Stimulated activated CD4-positive, alpha-beta T cell treated with anti-CD3 and anti-CD28 coated beads, Interleukin-1b, Interleukin-23, amount 100 ng/mL, for 4 hours (primary cell): ENCODE measurements around the gene NT5DC2.

Source experiments
- DNase-seq, 2 donors: peaks; one replicate each; pipeline ENCODE4 v3.0.0-alpha.2; 2020; ENCODE audit warnings: low read depth in 2 of 2

The NT5DC2 gene

DNA sequence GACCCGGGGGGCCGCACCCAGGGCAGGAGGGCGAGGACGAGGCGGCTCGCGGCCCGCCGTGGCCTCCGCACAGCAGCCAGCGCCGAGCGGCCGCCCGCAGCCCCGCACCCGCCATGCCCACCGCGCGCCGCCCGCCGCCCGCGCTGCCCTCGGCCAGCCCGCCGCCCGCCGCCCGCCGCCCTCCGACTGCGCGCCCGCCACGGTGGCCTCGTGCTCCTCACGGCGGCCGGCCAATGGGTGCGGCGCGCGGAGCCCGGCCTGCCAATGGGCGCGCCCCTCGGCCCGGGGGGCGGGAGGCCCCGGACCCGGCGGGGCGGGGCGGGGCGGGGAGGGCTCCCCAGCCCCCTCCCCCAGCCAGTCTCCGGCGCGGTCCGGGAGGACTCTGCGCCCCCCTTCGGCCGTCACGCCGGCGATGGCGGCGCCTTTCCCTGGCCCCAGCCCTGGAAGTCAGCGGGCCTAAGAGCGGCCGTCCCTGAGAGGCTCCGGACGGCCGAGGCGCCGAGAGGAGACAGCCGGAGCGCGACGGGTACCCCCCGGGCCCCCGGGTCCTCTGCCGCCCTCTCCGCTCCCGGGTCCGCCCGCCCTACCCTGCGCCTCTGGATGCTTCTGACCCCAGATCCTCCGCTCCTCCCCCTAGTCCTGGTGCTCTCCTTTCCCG is at the start of gene NT5DC2:
Gene NT5DC2, minus strand, starts transcription at position 235 of the 658 bp plus-strand sequence. Its CDS starts 120 bp downstream, at position 115.
- DNase-seq = peak; percentile 45 to 68

DNA sequence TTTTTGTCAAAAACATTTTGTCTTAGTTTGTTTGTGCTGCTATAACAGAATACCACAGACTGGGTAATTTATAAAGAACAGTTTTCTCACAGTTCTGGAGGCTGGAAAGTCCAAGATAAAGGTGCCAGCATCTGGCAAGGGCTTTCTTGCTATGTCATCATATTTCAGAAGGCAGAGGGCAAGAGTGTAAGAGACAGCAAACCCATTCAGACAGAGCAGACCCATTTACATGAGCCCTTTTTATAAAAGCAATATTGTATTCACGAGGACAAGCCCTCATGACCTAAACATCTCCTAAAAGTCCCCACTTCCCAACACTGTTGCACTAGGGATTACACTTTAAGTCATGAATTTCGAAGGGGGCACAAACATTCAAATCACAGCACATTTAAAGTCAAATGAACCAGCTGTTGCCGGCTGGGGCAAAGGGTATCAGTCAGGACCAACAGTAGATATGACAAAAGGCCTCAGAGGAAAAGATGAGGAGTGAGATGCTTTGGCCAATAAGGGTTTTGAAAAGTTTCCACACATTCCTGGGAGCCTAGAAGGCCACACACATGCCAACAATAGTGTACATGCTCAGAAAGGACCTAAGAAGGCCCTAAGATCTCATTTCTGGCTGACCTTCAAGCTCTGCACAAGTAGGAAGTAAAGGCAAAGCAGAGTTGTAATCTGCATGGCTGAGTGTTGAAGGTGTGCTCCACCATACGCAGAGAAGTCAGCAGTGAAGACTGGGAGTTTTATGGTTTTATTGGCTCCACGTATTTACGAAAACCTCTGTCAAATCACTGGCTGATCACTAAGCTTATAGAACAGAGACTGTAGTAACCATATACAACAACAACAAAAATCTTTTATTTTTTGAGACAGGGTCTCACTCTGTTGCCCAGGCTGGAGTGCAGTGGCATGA is 40.7 kb upstream of the NT5DC2 start:
- DNase-seq = no peak

DNA sequence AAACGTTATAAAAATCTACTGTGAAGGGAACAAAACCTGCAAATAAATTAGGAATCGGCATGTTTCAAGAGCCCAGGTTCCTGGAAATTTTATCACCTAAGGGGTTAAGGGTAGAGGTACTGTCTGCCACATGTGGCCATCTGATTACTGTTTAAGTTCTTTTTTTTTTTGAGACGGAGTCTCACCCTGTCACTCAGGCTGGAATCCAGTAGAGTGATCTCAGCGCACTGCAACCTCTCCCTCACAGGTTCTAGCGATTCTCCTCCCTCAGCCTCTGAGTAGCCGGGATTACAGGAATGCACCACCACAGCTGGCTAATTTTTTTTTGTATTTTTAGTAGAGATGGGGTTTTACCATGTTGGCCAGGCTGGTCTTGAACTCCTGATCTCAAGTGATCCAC is 38.6 kb upstream of the NT5DC2 start:
- DNase-seq = no peak

DNA sequence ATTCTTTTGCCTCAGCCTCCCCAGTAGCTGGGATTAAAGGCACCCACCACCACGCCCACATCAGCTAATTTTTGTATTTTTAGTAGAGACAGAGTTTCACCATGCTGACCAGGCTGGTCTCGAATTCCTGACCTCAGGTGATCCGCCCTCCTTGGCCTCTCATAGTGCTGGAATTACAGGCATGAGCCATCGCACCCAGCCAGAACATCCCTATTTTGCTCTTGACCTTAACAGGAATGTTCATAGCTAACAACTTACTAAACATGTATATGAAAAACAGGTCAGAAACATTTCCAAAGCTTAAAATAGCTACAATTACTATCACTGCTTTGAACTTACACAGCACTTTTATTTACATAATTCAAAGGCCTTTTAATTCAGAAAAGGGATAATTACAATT is 36.4 kb upstream of the NT5DC2 start:
- no peak for DNase-seq

DNA sequence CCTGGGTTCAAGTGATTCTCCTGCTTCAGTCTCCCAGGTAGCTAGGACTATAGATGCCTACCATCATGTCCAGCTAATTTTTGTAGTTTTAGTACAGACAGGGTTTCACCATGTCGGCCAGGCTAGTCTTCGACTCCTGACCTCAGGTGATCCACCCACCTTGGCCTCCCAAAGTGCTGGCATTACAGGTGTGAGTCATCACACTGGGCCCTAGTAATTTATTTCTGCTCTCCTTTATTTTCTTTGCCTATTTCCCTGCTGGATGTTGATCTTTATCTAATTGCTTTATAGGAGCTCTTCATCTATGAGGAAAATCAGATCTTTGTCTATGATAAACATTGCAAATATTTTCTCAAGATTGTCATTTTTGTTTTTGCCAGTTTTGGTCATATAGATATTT is 34.4 kb upstream of the NT5DC2 start:
- DNase-seq = no peak

DNA sequence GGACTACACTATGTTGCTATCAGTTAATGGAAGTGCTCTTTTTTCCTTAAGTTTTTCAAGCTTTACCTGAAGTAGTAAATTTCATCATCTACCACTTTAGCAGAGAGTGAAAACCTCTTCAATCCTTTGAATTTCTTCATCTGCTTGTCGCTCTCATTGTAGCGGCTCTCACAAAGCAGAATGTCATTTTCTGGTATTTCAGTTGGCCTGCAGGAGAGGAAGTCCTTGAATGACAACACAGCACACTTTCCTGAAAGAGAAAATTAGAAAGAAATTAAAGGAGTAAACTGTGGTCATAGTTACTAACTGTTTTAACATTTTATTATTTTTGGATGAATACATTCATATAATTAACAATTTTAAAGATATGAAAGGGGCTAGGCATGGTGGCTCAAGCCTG is 30.3 kb upstream of the NT5DC2 start:
- DNase-seq = no peak

DNA sequence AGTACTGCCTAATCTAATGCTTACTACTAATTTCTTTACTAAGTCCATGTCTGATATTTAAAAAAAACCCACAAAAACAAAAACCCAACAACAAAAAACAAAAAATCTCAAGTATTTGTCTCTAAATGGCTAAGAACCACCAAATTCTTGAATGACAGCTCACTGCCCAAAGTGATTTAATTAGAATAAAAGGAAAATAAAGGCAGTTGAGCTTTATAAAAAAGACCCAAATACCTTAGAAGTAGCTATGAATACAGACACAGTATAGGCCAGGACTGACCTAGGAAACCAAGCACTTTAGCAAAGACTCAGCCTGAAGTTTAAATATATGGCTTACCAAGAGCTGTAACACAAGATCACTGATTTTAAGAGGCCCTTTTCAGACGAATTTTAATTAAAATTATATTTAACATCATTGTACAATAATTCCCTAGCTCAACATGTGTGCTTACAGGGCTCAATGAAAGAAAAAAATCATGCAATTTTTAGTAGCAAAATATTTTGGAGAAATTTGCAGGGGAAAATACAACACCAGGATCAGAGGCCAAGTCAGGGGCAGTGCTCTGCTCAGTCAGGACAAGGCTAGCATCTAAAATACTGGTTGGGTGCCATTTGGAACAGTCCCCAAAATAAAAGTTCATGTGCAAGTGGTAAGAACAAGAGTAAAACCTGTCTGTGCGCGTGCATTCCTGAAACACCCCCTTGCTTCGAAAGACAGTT is 27.5 kb upstream of the NT5DC2 start:
- DNase-seq = no peak

DNA sequence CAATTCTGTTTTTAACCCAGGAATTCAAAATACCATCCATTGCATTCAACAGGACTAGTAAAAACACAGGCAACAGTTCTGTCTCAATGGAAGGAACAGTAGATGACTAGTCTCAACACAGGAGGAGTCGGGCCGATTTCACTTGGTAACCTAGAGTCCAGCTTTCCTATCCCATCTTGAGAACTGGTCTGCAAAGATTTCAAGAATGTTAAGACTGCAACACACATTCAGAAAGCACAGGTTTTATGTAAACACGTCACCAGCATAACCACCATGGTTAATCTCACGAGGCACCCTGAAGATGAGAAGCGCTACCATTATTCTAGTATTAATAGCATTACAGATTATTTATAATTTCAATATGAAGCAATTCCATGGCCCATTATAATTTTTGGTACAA is 24.8 kb upstream of the NT5DC2 start:
- DNase-seq = no peak

DNA sequence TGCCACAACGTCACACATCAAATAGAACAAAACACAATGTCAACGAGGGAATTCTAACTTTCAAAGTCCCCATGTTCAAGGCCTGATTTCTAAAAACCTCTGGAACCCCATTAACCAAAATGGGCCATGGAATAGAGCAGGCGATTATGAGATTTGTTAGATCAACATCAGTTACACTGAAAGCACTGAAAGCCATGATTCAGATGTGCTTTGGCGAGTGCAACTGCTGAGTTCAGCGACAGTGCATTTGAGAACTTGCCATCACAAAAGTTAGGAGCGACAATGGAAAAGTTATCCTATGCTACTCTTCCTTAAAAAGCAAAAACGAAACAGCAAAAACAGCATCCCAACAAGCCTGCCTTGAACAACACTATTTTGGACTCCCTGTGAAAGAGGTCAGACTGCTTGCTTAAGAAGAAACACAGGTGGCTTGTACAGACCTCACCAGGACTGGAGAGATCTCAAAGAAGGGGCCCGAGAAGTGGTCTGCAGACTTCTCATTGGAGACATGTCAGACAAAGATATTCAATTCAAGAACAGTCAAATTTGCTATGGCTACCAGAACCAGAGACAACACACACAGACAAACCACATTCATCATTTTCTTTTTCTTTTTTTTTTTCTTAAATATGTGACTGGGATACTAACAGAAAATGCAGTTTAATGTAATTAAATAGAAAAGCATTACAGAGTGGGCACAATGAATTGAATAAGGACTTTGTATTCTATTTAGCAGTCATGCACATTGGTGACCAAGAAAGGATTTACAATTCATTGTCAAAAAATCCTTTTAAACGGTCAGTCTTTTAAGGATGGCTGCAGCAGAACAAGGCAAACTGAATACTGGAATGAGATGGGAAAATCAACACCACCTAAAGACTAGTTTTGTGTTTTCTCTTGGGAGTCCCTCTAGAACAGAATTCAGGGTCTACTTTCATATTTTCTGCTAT is 23.6 kb upstream of the NT5DC2 start:
- DNase-seq = no peak

DNA sequence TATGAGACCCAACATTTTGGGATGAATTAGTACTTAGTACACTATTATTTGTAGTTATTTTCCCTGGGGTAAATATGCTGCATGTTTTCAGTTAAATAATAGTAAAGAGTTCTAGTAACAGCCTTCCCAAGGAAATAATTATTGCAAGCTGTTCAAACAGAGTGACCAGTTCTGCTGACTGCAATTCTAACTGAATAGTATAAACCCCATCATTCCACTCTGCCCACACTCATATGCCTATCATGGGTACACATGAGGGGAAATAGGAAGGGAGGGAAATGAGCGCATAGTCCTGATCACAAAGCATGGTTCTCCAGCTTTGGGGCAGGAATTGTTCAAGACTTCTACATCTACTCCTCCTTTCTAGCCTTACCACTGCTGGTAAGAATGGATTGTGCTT is 21.4 kb upstream of the NT5DC2 start:
- no peak for DNase-seq

DNA sequence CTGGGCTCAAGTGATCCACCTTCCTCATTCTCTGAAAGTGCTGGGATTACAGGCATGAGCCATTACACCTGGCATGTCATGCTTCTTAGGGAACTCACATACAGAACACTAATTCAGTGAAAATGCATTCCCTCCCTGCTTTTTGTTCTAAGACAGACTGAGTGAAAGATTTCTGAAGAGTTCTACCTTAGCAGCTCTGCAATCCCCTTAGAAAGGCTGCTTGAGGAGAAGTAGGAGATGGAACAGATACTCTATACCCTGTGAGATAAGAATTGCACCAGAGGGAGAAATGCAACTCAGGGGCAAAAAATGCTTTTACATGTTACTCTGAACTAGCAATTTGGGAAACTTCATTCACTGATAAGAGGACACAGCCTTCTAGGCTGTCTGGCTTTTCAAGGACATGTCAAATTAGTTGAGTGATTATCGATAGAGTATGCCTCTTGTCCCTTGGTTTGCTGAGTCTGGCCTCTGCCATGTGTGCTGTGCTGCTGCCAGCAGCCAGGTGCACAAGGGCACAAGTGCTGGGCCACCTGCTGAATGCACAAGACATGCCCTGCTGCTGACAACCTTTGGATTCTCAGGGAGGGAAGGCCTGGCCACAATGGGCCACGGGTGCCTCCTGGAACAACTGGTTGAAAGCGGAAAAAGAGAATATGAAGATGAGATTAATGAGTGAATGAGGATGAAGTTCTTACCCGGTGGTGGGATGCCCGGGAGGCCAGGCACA is 20.5 kb upstream of the NT5DC2 start:
- no peak for DNase-seq

DNA sequence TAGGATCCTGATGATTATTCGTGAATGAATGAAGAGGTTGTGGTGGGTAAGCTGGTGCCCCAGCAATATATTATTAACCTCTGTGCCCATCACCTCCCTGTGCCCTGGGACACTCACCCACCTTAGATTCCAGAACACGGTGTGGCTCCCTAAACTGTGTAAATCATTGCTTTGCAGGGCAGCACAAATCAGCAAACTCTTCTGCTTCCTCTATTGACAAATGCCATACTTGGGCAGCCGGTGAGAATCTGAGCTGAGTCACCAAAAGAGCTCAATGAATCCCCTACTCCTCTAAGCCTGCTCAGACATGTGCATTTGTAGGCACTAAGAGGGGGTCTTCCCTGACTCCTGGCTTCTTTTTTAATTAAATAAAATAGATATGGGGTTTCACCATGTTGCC is 18.4 kb upstream of the NT5DC2 start:
- no peak for DNase-seq

DNA sequence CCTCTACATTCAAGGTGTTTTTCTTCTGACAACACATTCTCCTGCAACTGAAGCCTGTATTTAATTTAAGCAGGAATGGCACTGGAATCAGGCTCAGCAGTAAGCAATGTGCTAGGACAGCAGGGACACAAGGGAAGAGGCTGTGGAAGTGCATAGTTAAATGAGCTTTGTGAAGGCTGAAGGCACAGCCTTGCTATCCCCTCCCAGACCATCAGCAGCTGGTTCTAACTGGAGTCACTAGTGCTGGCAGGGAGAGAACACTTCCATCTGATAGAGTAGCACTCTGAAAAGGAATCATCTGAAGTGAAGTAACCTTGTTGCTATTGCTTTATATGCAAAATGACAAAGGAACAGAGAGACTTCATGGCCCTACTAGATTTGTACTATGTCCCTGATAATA is 17.5 kb upstream of the NT5DC2 start:
- DNase-seq = no peak

DNA sequence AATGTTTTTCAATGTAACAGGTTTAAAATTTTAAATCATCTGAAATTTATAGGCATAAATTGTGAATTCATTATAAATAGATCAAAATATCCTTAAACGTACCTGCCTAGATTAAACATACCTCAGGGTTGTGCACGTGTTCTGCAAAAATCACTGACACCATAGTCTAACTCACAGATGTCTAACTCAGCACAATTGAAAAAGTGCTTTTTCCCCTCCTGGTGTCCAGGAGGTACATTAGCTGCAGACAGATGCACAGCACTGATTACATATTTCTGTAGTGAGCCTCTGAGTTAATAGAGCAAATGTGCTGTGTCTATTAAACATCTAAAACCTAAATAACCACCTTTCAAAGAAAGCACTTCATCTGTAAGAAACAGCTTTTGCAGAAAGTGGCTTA is 13.5 kb upstream of the NT5DC2 start:
- DNase-seq = no peak

DNA sequence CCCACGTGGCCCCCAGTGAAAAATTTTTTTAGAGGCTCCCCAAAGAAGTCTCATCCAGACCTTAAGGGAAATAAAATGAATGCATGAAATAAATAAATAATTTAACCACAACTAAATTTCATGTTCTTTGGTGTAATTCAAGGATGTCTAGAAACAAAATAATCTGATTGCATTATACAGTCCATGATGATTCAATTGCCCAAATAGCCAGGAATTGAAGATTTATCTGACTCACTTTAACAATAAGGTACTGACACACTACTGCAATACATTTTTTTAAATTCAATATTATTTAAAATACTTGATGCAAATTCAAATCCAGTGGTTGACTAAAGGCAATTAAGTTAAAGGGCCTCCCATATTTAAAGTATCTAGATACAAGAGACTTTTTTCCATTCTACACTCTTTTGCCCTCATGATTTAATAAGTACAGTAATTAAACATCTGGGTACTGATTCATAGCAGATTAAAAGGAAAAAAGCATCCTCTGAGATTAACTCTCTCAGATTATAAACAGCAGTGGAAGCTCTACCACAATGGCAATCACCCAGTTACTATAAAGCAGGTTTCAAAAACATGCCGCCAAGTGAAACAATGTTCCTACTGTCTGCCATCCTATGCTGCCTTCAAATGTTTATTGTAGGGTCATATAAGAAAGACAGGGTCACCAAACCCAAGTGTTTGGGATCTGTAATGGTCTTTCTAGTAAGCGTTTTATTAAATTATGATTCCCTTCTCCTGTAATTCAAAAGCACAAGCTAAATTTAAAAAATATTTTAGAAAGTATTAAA is 12.6 kb upstream of the NT5DC2 start:
- no peak for DNase-seq

DNA sequence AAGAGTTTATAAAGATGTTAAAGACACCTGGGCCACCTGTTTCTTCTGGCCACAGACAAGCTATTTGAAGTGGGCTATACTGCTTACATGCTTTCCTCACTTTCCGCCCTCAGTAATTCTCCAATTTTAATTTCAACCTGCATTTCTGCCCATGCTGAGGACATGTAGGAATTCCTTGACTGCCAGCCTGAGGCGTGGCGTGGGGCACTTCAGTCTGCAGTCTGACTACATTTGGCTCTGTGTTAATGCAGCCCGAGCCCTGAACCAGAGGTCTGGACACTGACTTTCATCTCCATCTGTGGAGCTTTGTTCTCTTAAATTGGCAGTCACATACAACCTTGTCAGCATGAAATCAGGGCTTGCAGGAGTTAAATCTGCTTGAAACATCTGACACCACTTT is 11.3 kb upstream of the NT5DC2 start:
- DNase-seq = no peak

DNA sequence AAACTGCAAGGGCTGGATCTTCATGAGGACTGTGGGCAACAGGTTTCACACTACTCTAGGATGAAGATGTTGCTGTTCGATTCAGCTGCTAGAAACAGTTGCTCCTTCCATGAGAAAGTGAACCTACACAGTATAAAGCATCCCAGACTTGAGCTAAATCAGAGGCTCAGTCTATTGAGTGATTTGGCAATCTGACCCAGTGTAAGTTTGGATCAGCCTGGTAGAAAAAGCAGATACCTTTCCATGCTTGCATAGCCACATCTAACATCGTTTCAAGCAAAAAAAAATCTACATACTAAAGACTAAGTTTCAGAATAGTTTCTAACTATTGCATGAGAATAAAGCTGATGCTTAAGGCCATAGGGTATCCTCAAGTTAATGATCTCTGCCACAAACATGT is 7.4 kb upstream of the NT5DC2 start:
- no peak for DNase-seq

DNA sequence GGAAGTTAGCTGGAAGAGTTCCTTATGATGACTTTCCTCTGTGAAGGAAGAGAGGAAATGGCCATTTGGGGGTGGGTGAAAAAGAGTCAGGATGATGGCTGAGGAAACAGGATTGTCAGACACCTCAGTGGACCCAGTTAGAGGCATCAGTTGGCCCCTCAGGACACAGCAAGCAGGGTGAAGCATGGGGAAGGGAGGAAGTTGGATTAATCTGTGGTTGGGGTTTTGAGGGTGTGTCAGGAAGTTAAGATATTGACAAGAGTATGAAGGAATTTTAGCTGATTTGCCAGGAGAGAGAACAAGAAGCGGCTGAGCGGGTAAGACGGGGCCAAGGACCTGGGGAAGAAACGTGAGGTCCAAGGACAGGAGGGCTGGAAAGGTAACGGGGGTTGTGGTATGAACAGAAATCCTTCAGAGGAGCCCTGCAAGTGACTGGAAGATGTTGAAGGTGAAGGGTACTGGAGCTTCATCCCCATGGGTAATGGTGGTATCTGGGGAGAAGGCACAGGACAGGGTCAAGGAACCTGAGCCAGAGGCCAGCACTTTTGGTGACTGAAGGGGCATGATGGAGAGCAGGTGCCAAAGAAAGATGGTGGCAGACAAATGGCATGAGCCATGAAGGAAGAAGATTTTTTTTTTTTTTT is 5.5 kb upstream of the NT5DC2 start:
- no peak for DNase-seq

DNA sequence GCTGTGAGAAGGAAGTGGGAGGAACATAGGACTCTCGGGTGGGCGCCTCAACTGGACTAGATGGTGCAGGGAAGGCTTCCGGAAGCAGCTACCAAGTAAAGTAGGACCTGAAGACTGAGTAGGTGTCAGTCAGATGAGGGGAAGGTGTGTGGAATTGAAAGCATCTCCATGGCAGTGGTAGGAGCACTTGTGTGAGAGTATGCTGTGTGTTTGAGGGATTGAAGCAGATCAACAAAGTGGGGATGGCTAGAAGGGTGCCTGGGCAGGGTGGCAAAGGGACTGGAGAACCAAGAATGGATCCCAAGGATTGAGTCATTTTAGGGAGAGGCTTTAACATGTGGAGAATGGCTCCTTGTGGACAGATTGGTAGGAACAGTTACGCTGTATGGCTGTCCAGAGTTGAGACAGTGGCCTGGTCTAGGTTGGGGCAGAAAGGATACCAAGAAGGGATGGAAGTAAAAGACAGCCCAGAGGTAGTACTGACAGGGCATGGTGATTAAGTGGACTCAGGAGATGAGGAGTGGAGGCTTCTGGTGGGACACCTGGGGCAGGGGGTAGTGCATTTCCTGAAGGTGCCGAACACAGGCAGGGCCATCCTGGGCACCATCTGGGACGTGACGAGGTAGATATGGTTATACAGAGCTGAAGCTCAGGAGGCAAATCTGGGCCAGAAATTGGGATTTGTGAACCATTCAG is 4.2 kb upstream of the NT5DC2 start:
- no peak for DNase-seq
